Gastroesophageal sphincter (tissue), 3 donors: ENCODE measurements around the gene VPS39.

Experiments
- POLR2A ChIP-seq, 2 donors: fragments of 450-650 bp; IDR thresholded peaks; one replicate each; pipeline ENCODE4 v1.6.1; 2017; ENCODE audit warnings: antibody characterized with exemption in 2 of 2, mild to moderate bottlenecking in 2 of 2, moderate library complexity in 1 of 2
- TF ChIP-seq, protein P1 (sequence below), 4 experiments: fragments of 200-600 bp in 2 of 4; fragments of 450-650 bp in 2 of 4; sonication (generic) in 1 of 4; IDR thresholded peaks; one replicate each; pipeline ENCODE4 v1.5.1; 2017 to 2019; ENCODE audit warnings: antibody characterized with exemption in 4 of 4, mild to moderate bottlenecking in 2 of 4, moderate library complexity in 2 of 4

GRCh38 chr15:42135351-42135750 is 72.8 kb downstream of the VPS39 start:
- TF ChIP-seq, protein P1, sequence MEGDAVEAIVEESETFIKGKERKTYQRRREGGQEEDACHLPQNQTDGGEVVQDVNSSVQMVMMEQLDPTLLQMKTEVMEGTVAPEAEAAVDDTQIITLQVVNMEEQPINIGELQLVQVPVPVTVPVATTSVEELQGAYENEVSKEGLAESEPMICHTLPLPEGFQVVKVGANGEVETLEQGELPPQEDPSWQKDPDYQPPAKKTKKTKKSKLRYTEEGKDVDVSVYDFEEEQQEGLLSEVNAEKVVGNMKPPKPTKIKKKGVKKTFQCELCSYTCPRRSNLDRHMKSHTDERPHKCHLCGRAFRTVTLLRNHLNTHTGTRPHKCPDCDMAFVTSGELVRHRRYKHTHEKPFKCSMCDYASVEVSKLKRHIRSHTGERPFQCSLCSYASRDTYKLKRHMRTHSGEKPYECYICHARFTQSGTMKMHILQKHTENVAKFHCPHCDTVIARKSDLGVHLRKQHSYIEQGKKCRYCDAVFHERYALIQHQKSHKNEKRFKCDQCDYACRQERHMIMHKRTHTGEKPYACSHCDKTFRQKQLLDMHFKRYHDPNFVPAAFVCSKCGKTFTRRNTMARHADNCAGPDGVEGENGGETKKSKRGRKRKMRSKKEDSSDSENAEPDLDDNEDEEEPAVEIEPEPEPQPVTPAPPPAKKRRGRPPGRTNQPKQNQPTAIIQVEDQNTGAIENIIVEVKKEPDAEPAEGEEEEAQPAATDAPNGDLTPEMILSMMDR (IDR thresholded peaks at IDR 0.05), result no peak
- TF ChIP-seq POLR2A (IDR thresholded peaks at IDR 0.05), result no peak
